ENCODE data around the gene MCU.

GRCh38 chr10:72910705-72911104 lies 218.8 kb downstream of the MCU start:
- TF ChIP-seq HDGF (IDR thresholded peaks at IDR 0.05; ENCODE audit: borderline replicate concordance) (no peak), FOXM1 (IDR thresholded peaks at IDR 0.05; ENCODE audit: borderline replicate concordance) (no peak), L3MBTL2 (conservative IDR thresholded peaks at IDR 0.05) (no peak), NFRKB (IDR thresholded peaks at IDR 0.05) (no peak)

Data from HEK293T (cell line).